ENCODE measurements around the gene USP43.
"Not testable (repeated sequence)": the region's sequence is repeated elsewhere in the genome, so short reads cannot be mapped to it uniquely, and the experiment has no call there.

Gene USP43

DNA sequence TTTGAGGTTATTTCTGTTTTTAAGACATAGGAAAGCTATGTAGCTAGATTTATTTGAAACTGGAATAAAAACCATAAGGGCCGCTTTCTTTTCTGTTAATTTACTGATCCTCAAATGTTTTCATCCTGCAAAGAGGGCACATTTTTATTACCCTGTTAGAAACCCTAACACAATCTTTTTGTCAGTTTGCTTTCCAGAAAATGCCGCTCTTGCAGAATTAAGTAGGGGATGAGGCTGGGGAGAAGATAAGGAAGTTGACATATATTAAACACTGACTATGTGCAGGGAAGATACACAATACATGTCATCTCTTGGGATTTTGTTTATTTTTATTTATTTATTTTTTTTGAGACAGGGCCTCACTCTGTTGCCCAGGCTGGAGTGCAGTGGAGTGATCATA is 15.7 kb downstream of the USP43 start:
- DNase-seq = no peak

DNA sequence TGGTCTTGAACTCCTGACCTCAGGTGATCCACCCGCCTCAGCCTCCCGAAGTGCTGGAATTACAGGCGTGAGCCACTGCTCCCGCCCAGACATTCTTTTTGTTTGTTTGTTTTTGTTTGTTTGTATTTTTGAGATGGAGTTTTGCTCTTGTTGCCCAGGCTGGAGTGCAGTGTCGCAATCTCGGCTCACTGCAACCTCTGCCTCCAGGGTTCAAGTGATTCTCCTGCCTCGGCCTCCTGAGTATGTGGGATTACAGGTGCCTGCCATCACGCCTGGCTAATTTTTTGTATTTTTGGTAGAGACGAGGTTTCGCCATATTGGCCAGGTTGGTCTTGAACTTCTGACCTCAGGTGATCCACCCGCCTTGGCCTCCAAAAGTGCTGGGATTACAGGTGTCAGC is 18.2 kb downstream of the USP43 start:
- not testable (repeated sequence) for DNase-seq

DNA sequence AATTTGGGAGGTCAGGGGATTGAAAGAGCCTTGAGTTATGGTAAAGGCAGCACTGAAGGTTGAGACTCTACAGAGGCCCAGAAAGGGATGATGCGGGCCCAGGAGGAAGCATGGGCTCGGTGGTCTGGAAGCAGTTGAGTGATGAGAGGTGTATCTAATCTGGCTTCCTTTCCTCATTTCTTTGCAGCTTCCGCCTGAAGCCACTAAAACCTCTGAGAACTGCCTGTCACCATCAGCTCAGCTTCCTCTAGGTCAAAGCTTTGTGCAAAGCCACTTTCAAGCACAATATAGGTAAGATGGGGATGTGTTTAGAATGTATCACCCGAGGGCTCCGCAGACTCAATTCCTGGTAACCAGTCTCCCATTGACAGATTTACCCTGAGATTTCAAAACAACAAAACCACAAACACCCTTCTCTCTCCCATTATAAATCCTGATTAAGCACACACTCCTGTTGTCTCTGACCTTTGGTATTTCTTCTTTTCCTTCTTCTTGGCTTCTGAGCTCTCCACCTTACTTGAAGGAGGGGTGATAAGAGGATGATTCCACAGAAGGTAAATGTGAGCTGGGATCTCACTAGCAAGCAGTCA is 21.2 kb downstream of the USP43 start:
- no peak for DNase-seq

DNA sequence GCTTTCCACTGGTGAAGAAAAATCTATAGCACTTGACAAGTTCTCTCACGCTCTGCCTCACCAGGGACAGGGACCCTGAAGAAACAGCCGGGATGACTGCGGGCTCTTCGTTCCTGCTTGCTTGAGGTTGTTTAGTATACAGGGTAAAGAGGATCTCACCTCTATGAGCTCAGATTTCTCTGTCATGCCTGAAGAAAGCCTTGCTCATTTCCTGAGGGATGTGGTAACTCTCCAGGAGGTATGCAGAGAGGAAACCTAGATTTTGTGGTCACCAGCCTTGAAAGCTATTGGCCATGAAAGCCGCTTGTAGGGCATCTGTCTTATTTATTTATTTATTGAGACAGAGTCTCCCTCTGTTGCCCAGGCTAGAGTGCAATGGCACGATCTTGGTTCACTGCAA is 23.2 kb downstream of the USP43 start:
- DNase-seq = no peak

DNA sequence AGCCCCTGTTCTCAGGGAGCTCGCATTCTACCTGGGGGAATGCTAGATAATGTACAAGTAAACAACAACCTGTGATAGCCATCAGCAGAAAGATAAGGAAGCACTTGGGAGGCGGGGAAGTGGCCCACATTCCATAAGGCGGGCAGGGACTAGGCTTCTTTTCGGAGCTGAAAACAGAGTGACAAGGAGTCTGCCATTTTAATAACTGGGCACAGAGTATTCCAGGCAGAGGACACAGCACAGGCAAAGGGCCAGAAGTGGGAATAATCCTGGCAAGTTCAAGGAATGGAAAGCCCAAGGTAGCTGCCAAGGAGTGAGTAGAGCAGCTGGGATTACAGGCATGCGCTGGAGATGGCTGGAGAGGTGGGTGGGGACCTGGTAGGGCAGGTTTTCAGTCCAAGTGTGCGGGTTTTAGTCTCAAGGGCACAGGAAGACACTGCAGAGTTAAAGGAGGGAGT is 24.3 kb downstream of the USP43 start:
- no peak for DNase-seq

DNA sequence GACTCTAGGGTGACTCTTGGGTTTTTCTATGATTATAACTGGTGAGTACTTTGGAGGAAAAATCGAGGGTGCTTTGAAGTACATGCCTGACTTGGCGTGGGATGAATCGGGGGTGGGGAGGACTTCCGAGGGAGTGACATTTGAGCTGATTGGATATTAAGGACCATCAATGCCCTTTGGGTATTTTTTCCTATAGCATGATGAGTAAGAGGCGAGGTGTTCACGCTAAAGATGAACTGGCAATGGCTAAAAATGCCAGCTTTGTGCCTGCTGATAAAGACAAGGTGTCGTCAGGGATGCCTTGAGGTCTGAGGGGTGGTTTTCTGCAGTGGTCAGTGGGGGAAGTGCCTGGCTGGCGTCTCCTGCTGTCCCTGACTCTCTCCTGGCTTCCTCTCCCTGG is 25.3 kb downstream of the USP43 start:
- DNase-seq = no peak

DNA sequence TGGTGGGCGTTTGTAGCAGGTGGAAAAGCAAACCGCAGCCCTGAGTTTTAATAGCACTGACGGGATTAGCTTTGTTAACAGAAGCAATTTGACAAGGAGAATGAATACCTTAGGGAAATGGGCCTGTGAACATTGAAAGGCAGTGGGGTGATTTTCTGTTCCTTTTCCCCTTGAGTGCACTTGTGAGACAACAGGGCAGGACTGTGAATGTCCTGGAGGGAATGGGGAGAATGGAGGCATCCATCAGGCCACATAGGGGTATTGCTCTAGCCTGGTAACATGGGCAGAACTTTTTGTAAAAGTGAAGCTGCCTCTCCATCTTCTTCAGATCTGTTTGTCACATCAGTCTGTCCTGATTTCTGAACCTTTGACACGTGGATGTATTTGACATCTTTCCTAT is 26.2 kb downstream of the USP43 start:
- no peak for DNase-seq

DNA sequence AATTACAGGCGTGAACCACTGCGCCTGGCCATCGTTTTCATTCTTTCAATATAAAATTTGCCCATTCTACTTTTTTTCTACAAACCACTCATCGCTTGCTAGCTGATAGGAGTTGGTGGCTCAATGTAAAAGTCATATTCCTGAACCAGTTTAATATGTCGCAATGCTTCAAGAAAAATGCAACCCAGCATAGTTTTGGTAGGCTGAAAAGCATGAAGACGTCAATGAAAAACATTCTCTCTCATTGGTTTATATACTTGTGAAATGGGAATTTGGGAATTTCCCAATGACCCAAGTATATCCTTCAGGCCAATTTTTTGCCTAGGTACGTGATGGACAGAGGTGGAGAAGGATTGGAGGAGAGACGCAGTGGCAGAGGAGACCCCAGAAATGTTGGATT is 26.9 kb downstream of the USP43 start:
- no peak for DNase-seq

DNA sequence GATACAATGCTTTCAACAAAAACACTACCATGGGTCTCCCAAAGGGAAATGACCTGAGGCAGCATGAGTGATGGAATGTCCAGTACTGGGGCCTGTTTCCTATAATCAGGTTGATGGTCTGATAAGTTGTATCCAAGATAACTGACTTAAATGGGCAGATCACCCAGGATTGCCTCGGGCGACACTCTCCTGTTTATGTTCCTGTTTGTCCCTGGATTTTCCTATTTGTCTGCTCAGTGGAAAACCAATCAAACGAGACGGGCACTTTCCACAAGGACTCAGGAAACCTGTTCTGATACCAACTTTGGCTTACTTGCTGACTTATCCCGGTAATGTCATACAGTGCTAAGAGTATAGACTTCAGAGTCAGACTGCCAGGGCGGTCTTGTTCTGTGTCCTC is 27.4 kb downstream of the USP43 start:
- DNase-seq = no peak

DNA sequence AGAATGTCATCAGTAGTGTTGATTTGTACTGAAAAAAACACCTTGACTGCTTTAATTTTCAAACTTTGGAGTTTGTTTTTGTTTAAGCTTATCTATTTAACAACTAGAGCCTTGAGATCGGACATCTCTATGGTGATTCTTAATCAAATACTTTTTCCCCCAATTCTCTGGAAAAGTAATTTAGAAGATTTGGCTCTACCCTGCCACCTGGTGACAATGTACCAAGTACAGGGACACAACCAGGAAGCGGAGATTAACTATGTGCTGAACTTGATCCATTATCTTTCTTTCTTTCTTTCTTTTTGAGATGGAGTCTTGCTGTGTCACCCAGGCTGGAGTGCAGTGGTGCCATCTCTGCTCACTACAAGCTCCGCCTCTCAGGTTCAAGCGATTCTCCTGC is 30.8 kb downstream of the USP43 start:
- no peak for DNase-seq

DNA sequence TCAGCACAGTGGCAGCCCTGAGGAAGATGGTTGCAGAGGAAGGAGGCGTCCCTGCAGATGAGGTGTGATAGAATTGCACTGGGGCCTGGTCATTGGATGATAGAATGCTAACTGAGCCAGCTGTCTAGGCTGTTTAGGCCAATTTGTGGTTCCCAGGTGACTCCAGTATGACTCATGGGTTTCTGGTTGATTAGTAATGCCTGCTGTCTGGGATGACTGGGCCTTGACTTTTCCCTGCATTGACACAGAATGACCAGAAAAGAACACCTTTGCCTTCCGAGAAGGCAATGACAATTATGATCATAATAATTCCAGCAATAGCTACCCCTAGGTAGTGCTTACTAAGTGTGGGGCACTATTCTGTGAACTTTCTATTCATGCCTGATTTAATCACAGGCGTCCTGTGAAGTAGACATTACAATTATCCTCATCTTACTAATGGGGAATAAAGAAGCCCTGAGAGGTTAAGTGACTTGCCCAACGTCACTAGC is 31.5 kb downstream of the USP43 start:
- no peak for DNase-seq

DNA sequence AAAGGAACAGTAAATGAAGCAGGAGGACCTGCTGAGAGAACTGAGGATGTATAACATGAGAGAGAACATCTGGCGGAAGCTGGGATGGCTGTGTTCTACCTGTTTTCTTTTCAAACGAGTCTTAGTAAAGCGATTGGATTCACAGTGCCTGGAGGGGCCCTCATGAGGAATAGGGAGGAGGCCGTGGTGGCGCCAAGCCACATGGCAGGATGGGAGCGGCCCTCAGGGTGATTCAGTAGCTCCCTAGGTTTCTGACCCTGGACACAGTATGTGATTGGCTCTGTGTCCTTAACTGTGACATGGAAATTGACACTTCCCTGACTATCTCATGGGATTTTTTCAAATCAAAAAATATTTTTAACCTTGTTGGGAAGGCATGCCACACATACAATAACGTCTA is 32.1 kb downstream of the USP43 start:
- no peak for DNase-seq

DNA sequence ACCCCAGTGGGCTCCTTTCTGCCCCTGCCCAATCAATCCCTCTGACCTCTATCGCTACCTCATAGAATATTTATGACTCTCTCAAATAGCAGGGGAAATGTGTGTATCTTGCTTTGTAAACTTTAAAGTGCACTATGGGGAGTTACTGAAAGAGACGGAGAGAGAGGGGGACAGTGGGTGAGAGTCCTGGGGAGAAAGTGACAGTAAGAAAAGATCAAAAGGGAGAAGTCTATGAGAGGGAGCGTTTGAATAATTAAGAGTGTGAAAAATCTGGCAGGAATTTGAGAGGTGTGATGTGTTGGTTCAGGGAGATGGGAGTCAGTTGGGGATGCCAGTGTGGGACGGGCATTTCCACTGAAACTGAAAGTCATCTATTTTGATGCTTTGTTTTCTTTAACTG is 32.6 kb downstream of the USP43 start:
- DNase-seq = no peak

DNA sequence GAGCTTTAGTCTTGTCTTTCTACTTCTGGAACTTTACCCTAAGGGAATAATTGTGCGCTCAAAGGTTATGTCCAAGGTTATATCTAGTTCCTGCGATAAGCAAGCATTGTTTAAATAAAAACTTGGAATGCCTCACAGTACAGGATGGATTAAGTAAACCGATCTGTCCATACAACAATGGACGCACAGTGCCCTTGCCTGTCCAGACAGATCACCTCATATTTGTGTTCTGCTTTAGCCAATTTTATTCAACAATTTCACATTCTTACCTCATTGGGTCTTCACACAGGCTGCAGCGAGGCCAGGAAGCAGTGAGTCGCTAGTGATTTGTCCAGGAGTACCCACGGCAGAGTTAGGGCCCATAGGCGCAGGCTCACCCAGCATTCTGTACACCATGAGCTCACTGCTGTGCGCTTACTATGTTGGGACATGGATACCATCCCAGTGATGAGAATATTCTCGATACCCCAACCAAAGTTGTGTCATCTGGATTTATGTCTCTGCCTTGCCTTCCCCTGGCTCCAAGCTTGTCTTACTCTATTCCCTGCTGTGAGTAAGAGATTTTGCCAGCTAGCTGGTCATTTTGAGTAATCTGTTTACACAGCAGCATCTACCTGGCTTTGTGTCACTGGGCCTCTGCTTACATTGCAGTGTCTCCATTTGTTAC is 39.8 kb downstream of the USP43 start:
- DNase-seq = no peak

DNA sequence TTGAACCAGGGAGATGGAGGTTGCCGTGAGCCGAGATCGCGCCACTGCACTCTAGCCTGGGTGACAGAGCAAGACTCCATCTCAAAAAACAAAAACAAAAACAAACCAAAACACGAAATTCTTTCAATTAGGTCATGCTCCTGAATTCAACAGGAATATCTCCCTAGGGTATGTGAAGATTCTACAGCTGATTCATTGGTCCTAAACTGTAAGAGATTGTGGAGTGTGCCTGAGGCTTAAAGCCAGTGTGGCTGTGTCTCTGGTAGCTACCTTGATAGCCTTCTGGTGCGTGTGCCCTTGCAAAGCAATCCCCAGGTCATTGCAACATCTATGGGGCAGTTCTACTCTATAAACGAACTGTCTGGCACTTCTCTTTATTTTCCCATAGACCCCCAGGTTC is 48.4 kb downstream of the USP43 start:
- no peak for DNase-seq

DNA sequence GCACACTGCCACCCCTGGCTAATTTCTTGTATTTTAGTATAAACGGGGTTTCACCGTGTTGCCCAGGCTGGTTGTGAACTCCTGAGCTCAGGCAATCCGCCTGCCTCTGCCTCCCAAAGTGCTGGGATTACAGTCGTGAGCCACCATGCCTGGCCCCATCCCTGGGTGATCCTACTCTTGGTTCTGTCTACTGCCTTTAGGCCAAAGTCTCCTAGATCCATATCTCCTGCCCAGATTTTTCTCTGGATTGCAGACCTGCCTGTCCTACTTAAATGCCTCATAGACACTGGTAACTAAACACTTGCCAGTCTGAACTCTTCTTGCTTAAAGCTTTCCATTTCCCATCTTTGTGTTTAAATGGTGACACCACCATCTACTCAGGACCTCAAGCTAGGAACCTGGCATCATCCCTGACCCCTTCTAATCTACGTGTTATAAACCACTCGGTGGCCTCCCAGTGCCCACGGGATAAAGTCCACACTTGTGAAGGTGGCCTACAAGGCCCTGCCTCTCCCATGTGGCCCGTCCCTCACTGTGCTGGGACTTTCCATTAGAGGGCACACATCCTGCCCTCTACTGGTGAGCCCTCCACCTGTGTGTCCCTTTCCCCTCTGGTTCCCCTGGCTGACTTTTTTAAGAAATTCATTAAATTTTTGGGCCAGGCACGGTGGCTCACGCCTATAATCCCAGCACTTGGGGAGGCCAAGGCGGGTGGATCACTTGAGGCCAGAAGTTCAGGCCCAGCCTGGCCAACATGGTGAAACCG is 51.1 kb downstream of the USP43 start:
- no peak for DNase-seq

DNA sequence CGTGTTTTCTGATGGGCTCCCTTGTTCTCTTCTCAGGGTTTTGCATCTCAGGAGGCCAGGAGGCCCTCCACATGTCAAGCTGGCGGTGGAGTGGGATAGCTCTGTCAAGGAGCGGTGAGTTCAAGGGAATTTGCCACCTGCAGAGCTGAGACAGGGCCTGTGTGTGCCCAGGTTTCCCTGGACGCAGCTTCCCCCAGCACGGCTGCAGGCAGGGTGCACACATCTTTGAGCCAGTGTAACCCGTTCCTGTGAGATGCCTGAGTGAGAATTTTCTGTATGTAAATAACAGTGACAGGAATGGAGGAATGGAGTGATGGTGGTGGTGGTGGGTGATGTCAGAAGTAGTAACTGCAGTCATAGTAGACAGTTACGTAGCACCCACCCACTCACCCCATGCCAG is 54.8 kb downstream of the USP43 start:
- no peak for DNase-seq

DNA sequence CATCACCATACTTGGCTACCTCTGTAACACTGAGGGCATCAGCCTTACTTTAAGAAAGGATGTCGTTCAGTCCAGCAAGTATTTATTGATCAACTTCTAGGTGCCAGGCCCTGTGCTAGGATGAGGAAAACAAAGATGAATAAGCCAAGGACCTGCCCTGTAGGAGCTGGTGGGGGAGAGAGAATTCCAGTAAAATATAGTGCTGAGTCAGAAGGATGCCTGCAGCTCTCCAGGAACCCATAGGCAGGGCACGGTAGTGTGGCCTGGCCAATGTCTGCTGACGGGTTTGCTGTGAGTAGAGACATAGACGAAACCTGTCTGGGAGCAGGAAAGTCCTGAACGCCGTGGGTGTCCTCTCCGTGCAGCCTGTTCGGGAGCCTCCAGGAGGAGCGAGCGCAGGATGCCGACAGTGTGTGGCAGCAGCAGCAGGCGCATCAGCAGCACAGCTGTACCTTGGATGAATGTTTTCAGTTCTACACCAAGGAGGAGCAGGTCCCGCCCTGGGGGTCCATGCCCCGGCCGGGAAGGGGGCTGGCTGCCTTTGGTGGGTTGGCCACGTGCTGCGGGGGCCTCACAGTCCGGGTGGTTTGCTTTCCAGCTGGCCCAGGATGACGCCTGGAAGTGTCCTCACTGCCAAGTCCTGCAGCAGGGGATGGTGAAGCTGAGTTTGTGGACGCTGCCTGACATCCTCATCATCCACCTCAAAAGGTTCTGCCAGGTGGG is 55.6 kb downstream of the USP43 start:
- DNase-seq = no peak

DNA sequence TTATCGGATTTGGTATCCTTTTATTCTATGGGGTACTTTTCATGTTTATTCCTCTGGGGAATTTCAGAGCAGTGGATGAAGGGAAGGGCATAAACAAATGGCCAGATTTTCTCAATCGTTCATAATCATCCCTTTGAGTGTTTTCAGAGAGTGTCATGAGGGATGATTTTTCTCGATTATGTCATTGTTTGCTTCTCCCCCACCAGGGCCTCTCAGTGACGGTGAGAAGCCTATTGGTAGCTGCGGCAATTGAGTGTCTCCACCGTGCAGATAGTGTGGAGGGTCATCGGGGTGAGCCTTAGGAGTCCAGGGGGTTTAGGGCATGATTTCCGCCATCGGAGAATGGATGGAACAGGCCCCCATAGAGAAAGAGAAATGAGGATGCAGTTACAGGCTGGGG is 57.2 kb downstream of the USP43 start:
- DNase-seq = no peak

DNA sequence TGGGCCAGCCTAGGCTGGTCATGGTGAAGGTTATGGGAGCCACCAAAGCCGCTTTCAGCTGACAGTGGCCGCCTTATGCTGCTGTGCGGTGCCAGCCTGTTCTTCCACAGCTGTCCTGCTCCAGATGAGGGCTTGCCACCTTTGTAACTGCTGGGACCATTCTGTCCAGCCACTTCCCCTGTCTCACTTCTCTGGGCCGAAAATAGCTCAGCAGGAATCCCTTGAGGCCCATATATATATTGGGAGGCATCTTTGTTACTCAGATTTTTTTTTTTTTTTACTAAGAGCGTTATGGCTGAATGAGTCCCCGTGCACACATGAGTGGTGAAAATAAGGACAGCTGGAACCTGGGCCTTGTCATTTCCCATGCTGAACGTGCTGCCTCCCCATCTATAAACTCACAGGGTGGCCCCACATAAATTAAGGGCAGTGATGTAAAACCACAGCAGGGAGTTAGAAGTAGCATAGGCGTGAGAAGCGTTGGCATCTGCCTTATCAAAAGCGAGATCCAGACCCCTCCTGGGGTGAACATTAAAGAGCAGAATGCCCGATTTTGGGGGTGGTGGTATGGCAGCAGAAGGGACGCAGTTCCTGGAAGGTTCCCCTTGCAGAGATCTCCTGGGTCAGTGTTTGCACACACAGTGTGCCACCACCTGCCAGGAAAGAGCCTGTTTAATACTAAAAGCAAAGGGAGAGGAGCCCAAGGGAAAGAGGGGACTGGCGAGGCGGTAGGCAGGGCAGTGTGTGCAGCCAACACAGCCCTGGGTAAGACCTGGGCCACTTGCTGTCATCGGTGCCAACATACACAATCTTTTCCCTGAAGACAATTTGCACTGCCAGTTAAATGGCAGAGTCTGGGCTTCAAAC is 57.8 kb downstream of the USP43 start:
- no peak for DNase-seq

DNA sequence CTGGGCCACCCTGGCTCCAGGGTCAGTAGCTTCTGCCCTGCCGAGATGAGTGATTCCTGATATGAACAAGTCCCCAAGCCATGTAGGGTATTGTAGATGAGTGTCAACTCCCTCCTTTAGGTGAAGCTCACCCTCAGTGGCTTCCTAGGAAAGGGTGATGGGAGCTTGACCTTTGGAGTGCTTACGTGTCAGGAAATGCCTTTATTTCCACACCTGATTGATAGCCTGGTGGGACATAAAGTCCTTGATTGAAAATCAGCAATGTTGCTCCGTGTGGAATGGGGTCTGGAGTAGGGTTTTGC is 58.4 kb downstream of the USP43 start:
- no peak for DNase-seq

DNA sequence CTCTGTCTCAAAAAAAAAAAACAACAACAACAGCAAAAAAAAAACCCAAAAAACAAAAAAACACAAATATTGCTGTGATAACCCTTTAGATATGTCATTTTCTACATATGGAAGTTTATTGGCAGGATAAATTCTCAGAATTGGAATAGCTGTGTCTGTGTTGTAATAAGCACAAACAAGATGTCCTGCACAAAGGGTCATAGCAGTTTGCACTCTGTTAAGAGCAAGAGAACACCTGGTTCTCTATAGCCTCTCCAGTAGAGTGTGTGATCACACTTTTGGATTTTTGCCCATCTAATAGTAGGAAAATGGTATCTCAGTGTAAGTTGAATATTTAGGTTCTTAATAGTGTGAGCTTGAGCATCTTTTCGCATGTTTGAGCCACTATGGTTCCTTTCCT is 60.4 kb downstream of the USP43 start:
- no peak for DNase-seq

DNA sequence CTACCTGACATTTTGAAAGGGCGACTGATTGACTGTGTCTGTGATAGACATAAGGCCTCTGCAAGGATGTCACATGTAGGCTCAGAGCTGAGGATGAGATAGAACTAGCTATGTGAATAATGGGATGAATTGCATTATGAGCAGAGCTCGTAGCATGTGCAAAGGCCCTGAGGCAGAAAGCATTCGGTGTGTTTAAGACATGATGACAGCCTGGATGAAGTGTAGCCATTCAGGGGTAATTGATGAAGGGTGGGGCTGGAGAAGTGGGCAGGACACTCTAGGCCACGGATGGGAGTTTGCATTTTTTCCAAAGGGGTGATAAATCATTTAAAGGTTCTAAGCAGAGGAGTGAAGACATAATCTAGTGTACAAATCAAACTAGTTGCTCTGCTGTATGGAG is 62.6 kb downstream of the USP43 start:
- no peak for DNase-seq

Data from amniotic stem cell (primary cell).